ENCODE results near the gene CARMIL1.
"Not testable (repeated sequence)": the region's sequence is repeated elsewhere in the genome, so short reads cannot be mapped to it uniquely, and the experiment has no call there.

Gene CARMIL1

DNA sequence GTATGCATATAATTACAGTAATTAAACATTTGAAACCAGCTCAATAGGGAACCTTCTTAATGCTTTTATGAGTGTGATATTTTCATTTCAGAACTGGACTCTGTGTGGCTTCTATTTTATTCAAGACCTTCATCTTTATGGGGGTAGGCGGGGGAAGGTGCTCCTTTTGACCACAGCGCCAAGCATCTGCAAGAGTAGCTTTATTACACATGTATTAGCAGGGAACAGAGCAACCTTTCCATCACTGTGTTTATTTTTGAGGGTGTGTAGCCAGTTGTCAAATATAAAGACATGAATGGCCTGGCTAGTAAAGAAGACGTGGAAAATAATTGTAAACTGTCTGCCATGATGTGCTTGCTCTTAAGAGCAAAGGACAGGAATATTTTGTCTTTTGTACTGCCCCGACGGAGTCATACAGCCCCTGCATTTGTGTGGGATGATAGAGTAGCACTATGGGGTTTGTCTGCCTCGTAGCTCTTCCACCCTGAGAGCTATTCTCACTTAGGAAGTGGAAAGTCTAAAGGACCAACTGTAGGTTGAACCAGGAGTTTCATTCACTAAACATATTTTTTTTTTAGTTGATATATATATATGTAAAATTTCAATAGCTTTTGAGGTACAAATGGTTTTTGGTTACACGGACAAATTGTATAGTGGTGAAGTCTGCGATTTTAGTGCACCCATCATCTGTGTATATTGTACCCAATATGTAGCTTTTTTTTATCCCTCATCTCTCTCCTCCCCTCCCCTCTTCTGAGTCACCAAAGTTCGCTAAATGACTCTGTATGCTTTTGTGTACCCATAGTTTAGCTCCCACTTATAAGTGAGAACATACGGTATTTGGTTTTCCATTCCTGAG lies 91.2 kb downstream of the CARMIL1 start:
- no peak for DNase-seq (ENCODE audit: low read depth)

DNA sequence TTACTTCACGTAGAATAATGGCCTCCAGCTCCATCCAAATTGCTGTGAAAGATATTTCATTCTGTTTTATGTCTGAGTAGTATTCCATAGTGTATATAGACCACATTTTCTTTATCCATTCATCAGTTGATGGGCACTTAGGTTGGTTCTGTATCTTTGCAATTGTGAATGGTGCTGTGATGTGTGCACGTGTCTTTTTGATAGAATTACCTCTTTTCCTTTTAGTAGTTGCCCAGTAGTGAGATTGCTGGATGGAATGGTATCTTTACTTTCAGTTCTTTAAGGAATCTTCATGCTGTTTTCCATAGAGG lies 91.8 kb downstream of the CARMIL1 start:
- no peak for DNase-seq (ENCODE audit: low read depth)

GRCh38 chr6:25375125-25375524 lies 96.0 kb downstream of the CARMIL1 start:
- no peak for DNase-seq (ENCODE audit: low read depth)

GRCh38 chr6:25377664-25378063 lies 98.5 kb downstream of the CARMIL1 start:
- DNase-seq (ENCODE audit: low read depth): no peak

DNA sequence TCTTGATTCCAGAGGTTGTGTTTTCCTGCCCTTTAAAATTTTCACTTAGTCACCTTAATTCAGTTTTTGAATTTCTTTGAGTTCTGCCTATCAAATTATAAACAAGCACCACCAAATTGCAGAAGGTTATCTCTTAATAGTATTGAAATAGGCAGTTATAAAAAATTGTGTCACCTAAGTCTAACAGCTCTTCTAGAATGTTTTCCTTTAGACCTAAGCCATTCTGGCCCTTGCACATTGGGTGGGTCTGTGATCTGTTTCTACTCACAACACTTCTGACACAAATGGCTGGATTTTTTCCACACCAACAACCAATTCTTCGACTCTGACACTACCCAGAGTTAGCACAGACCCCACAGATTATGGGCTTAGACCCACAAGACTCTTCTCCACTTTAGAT lies 101.9 kb downstream of the CARMIL1 start:
- no peak for DNase-seq (ENCODE audit: low read depth)

GRCh38 chr6:25382476-25382875 lies 103.3 kb downstream of the CARMIL1 start:
- not testable (repeated sequence) for DNase-seq (ENCODE audit: low read depth)

DNA sequence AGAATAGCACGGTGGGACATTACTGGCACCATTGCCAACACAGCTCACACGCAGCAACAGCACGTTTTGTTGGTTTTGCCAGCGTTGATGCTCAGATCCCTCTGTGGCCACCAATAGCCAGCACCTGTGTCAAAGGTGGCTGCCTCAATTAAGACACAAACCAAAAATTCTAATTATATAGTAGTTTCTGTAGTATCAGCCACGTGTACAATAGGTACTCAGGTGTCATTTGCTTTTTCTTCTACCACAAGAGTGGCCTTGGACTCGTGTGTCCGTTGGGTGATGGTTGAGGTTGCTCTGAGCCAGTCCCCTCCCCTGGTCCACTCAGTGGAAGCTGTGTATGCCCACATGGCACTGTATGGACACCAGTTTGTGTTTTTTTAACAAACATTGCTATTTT lies 105.1 kb downstream of the CARMIL1 start:
- DNase-seq (ENCODE audit: low read depth): no peak

DNA sequence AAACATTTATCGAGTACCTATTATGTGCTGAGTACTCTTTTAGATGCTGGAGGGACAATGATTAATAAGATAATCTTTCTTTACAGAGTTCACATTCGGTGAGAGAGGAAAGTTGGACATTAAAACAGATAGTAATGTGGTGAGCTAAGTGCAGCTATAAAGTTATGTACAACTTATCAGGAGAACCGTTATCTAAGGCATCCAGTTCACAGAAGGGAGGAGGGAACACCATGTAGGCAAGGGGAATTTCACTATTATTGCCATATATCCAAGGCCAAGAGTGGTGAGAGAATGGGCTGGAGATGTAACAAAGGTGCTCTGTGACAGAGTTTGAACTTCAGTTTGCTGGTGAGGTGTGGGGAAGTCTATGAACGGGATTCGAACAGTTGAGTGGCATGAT lies 105.8 kb downstream of the CARMIL1 start:
- no peak for DNase-seq (ENCODE audit: low read depth)

- DNase-seq (ENCODE audit: low read depth): no peak
Observed at GRCh38 chr6:25387483-25387882, 108.3 kb downstream of the CARMIL1 start.

DNA sequence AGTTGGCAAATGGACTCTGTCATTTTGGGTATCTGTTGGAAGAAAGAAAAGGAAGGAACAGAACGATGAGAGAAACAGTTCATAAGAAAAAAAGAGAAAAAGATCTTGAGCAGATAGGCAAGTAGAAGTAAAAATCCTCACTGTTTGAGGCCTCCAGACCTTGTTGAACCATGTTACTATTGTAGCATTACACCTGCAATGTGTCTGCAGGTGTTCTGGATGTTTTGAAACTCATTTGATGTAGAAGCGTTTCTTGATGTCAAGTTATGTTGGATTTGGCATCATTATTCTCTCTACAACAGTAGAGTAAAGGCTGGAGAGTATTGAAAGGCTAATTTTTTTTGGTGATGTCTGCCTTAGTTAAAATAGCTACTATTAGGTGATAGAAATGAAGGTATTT lies 108.7 kb downstream of the CARMIL1 start:
- DNase-seq (ENCODE audit: low read depth): no peak

GRCh38 chr6:25388776-25389175 lies 109.6 kb downstream of the CARMIL1 start:
- no peak for DNase-seq (ENCODE audit: low read depth)

GRCh38 chr6:25389471-25389870 lies 110.3 kb downstream of the CARMIL1 start:
- DNase-seq (ENCODE audit: low read depth): peak; percentile 51

DNA sequence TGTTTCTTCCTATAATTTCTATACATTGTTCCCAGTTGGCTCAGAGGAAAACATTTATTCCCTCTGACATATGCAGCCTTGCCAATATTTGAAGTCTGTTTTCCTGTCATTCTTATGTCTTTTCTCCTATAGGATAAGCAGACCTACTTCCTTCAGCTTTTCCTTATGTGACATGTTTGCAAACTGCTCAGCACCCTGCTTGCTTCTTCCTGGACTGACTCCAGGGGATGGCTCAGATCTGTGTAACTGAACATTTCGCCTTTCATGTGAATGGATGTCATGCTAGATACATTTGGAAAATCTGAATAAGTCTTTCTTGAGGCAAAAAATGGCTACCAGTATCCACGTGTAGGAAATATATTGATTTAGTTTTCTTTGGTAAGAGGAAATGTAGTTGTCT lies 113.2 kb downstream of the CARMIL1 start:
- DNase-seq (ENCODE audit: low read depth): peak; percentile 25

- DNase-seq (ENCODE audit: low read depth): no peak
Observed at GRCh38 chr6:25395731-25396130, 116.6 kb downstream of the CARMIL1 start.

DNA sequence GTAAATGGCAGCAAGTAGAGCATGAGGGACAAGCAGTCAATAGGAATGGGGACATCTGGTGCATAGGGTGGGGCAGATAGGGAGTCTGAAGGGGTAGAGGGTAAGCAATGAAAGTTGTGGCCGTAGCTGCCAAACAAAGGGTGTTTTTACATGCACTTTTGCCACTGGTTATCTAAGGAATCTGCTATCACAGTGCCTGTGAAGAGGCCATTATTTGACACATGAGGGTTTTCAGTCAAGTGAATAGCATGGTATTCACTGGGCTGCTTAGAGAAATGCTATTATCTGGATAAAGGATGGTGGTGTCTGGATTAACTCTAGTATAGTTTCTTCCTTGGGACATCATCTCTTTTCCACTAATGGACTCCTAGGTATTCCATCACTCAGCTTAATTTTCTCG lies 118.2 kb downstream of the CARMIL1 start:
- DNase-seq (ENCODE audit: low read depth): no peak

- DNase-seq (ENCODE audit: low read depth): no peak
Observed at GRCh38 chr6:25399885-25400284, 120.7 kb downstream of the CARMIL1 start.

DNA sequence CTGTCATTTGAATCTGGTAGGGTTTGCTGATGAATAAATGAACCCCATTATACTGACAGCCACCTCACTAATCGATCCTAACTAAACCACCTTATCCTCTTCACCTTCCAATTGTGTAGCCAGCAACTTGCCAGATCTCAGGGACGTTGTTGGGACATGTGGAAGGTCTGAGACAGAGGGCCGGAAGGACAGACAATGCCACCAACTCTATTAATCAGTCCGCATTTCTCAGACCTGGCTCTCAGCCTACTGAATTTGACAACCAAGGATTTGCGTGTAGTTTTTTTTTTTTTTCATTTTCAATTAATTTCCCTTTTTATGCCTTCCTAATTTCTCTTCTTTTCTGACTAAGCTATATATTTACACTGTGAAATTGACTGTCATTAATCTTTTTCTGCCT lies 122.5 kb downstream of the CARMIL1 start:
- no peak for DNase-seq (ENCODE audit: low read depth)

DNA sequence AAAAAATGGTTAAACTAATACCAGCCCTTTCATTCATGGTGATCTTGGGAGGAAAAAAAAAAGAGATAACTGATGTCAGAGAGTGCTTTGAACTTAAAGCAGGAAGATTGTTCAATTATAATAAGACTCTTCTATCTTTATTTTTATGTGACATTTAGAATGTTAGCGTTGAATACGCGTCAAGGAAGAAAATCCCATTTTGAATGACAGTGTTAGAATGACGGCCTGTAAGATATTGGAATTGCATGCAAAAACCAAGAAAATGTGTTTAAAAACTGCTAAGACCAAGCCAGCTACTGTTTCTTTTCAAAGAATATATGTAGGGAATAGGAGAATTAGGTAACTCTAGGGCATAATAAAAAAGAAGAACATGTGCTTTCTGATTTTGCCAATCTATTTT lies 123.0 kb downstream of the CARMIL1 start:
- DNase-seq (ENCODE audit: low read depth): no peak

DNA sequence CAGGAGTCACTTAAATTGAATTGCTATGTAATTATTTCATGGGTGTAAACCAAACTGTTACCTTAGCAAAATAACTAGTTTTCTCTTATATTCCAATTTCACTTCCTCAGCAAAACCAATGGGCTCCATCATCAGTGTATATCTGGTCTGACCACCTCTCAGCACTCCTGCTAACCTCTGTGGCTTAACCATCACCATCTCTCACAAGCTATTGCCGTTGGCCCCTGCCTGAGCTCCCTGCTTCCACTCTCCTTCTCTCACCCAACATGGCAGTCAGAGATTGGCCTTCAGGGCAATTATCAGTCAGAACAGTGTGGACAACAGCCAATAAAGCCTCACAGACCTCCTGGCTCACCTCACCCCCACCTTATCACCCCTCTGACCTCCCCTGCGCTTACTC lies 124.0 kb downstream of the CARMIL1 start:
- no peak for DNase-seq (ENCODE audit: low read depth)

- no peak for DNase-seq (ENCODE audit: low read depth)
Observed at GRCh38 chr6:25404091-25404490, 124.9 kb downstream of the CARMIL1 start.

- DNase-seq (ENCODE audit: low read depth): no peak
Observed at GRCh38 chr6:25404693-25405169, 125.6 kb downstream of the CARMIL1 start.

GRCh38 chr6:25405442-25405841 lies 126.3 kb downstream of the CARMIL1 start:
- no peak for DNase-seq (ENCODE audit: low read depth)

- DNase-seq (ENCODE audit: low read depth): no peak
Observed at GRCh38 chr6:25407431-25407830, 128.3 kb downstream of the CARMIL1 start.

DNA sequence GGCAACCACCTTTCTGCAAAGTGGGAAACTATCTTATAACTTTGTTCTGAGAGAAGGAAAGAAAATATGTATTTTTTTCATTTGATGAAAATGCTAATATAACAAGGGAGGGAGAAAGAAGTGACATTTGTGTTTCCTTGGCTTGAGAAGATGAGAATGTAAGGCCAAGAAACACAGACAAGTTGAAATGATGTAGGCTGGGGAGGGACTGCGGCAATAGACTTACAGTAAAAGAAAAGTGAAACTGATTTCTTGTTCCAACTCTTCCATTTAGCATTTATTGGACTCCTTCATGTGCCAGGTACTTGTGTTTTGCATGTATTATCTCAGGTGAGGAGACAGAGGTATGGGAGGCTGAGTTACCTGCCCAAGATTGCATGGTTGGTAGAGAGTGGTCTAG lies 130.9 kb downstream of the CARMIL1 start:
- DNase-seq (ENCODE audit: low read depth): no peak

All from EH (cell line).